ENCODE results near the gene PDZRN3. TPM values are rescaled to one million over a fixed set of nuclear protein-coding genes. Genes with fewer than 3 reads are reported as not detected.

PDZRN3 gene
- total RNA-seq, 1 experiment from 2014 or later, result not detected

- no TSS peak for BruUV-seq (replicated peaks)
- ChIA-PET POLR2A (ENCODE audit: unreplicated experiment) (no interaction called here), CTCF (no interaction called here)
- Histone ChIP-seq H3K27me3 (ENCODE audit: insufficient read depth, low read depth) (peaks cover 9% of the 10 kb centered on the region; the same call in 1 of the 2 replicates), H3K9me2 (ENCODE audit: insufficient read depth) (no peaks in the 10 kb centered on the region), H4K20me1 (ENCODE audit: insufficient read depth) (no peaks in the 10 kb centered on the region), H3K79me2 (ENCODE audit: low read depth) (no peaks in the 10 kb centered on the region), H3K4me2 (no peak overlapping the region), H3K4me1 (replicated peaks; ENCODE audit: insufficient read depth) (no peaks in the 10 kb centered on the region), H3K36me3 (ENCODE audit: low read depth) (no peaks in the 10 kb centered on the region), H2AFZ (no peak overlapping the region), H3K4me3 (no peak overlapping the region), H3K9me3 (ENCODE audit: insufficient read depth, low read depth) (no peaks in the 10 kb centered on the region), H3K27ac (no peak overlapping the region), H3F3A (ENCODE audit: insufficient read depth, low read depth) (no peaks in the 10 kb centered on the region)
- DNase-seq, result no peak
- intact Hi-C loops (cut with micrococcal nuclease; ENCODE audit: unreplicated experiment), result no loop called here
- no peak for TF ChIP-seq EZH2 (IDR thresholded peaks at IDR 0.05; ENCODE audit: low read depth)
- TF ChIP-seq CTCF (conservative IDR thresholded peaks at IDR 0.05), result no peak
Observed at GRCh38 chr3:73529308-73530021, 95.3 kb downstream of the PDZRN3 start.

- POLR2A ChIA-PET (ENCODE audit: unreplicated experiment), result no interaction called here
Observed at GRCh38 chr3:73525591-73525990, 99.2 kb downstream of the PDZRN3 start.

GRCh38 chr3:73523661-73524060 is 101.1 kb downstream of the PDZRN3 start:
- Histone ChIP-seq H3K9me2 (ENCODE audit: insufficient read depth) (no peaks in the 10 kb centered on the region), H3K79me2 (ENCODE audit: low read depth) (no peaks in the 10 kb centered on the region), H3K9me3 (ENCODE audit: insufficient read depth, low read depth) (no peaks in the 10 kb centered on the region), H3K4me1 (replicated peaks; ENCODE audit: insufficient read depth) (no peaks in the 10 kb centered on the region), H3K4me2 (no peak overlapping the region), H2AFZ (no peak overlapping the region), H3F3A (ENCODE audit: insufficient read depth, low read depth) (no peaks in the 10 kb centered on the region), H3K27me3 (ENCODE audit: insufficient read depth, low read depth) (peaks cover 5% of the 10 kb centered on the region; the same call in 1 of the 2 replicates), H3K36me3 (ENCODE audit: low read depth) (no peaks in the 10 kb centered on the region), H4K20me1 (ENCODE audit: insufficient read depth) (no peaks in the 10 kb centered on the region), H3K27ac (no peak overlapping the region), H3K4me3 (no peak overlapping the region)
- ChIA-PET POLR2A (ENCODE audit: unreplicated experiment) (no interaction called here), CTCF (no interaction called here)
- intact Hi-C loops (cut with micrococcal nuclease; ENCODE audit: unreplicated experiment), result no loop called here
- BruUV-seq (replicated peaks), result no TSS peak
- TF ChIP-seq EZH2 (IDR thresholded peaks at IDR 0.05; ENCODE audit: low read depth), result no peak
- TF ChIP-seq CTCF (conservative IDR thresholded peaks at IDR 0.05), result no peak
- DNase-seq, result no peak

More at GRCh38 chr3:73525591-73525990, 99.2 kb downstream of the PDZRN3 start:
- H3K27ac ChIP-seq, result no peak overlapping the region
- intact Hi-C loops (cut with micrococcal nuclease; ENCODE audit: unreplicated experiment), result no loop called here
- H3F3A ChIP-seq (ENCODE audit: insufficient read depth, low read depth), result no peaks in the 10 kb centered on the region
- no peak overlapping the region for H3K4me3 ChIP-seq
- H3K79me2 ChIP-seq (ENCODE audit: low read depth), result no peaks in the 10 kb centered on the region
- H3K4me2 ChIP-seq, result no peak overlapping the region
- no peaks in the 10 kb centered on the region for H3K9me3 ChIP-seq (ENCODE audit: insufficient read depth, low read depth)
- peaks cover 9% of the 10 kb centered on the region; the same call in 1 of the 2 replicates for H3K27me3 ChIP-seq (ENCODE audit: insufficient read depth, low read depth)
- DNase-seq, result no peak
- TF ChIP-seq CTCF (conservative IDR thresholded peaks at IDR 0.05), result no peak
- TF ChIP-seq EZH2 (IDR thresholded peaks at IDR 0.05; ENCODE audit: low read depth), result no peak
- no TSS peak for BruUV-seq (replicated peaks)
- no peaks in the 10 kb centered on the region for H3K4me1 ChIP-seq (replicated peaks; ENCODE audit: insufficient read depth)
- H2AFZ ChIP-seq, result no peak overlapping the region
- H4K20me1 ChIP-seq (ENCODE audit: insufficient read depth), result no peaks in the 10 kb centered on the region
- no peaks in the 10 kb centered on the region for H3K36me3 ChIP-seq (ENCODE audit: low read depth)
- CTCF ChIA-PET, result no interaction called here
- no peaks in the 10 kb centered on the region for H3K9me2 ChIP-seq (ENCODE audit: insufficient read depth)

All from PC-9 (cell line).